Transverse colon (tissue), 4 donors: ENCODE results near the gene C12orf42. TPM values are rescaled to one million over a fixed set of nuclear protein-coding genes. Genes with fewer than 3 reads are reported as not detected.

Experiments used
- DNase-seq: peaks from one replicate; pipeline ENCODE4 v3.0.0-alpha.2; 2019
- H3K27ac ChIP-seq, 4 donors: fragments of 200-600 bp; sonication (generic); 2 replicates each; pipeline ENCODE4 v1.5.1; 2016 to 2018; ENCODE audit warnings: inconsistent platforms in 4 of 4
- H3K27me3 ChIP-seq: fragments of 200-600 bp; sonication (generic); 2 replicates; pipeline ENCODE4 v1.5.1; 2017; ENCODE audit warnings: inconsistent platforms
- H3K36me3 ChIP-seq, 4 donors: fragments of 200-600 bp; sonication (generic); 2 replicates each; pipeline ENCODE4 v1.5.1; 2017 to 2019; ENCODE audit warnings: inconsistent platforms in 4 of 4
- H3K4me1 ChIP-seq, 4 donors: fragments of 200-600 bp; sonication (generic); 2 replicates each; pipeline ENCODE4 v1.5.1; 2017 to 2020; ENCODE audit warnings: inconsistent platforms in 4 of 4
- H3K4me3 ChIP-seq, 4 donors: fragments of 200-600 bp; sonication (generic); 1 replicate in 1 of 4; 2 replicates in 3 of 4; pipeline versions ENCODE4 v1.5.1 to v1.6.1; 2017 to 2019; ENCODE audit warnings: inconsistent platforms in 4 of 4
- H3K9me3 ChIP-seq, 2 donors: fragments of 200-600 bp; sonication (generic); 2 replicates each; pipeline ENCODE4 v1.5.1; 2017 to 2019; ENCODE audit warnings: inconsistent platforms in 2 of 2
- CTCF ChIP-seq, 5 experiments: fragments of 200-600 bp in 3 of 5; fragments of 450-650 bp in 2 of 5; sonication (generic) in 3 of 5; IDR thresholded peaks; 1 replicate in 2 of 5; 2 replicates in 3 of 5; pipeline ENCODE4 v1.5.1; 2016 to 2017; ENCODE audit warnings: antibody characterized with exemption in 5 of 5, inconsistent platforms in 3 of 5, mild to moderate bottlenecking in 2 of 5, moderate library complexity in 1 of 5
- EP300 ChIP-seq: sonication (generic); formaldehyde crosslinking; IDR thresholded peaks from one replicate; pipeline ENCODE4 v1.6.1; 2017; ENCODE audit warnings: antibody characterized with exemption, low read depth
- POLR2A ChIP-seq: fragments of 450-650 bp; IDR thresholded peaks from one replicate; pipeline ENCODE4 v1.6.1; 2016; ENCODE audit warnings: antibody characterized with exemption, mild to moderate bottlenecking, moderate library complexity
- POLR2AphosphoS5 ChIP-seq, 3 donors: sonication (generic); formaldehyde crosslinking; IDR thresholded peaks; one replicate each; pipeline ENCODE4 v1.6.1; 2016; ENCODE audit warnings: antibody characterized with exemption in 3 of 3
- WGBS, 2 donors: methylation state at CpG; one replicate each; pipeline ENCODE4 v1.1.5; 2018; ENCODE audit warnings: low coverage in 1 of 2; 5-methylcytosine and 5-hydroxymethylcytosine counted together
- in situ Hi-C, 4 donors: fragments of 200-750 bp; cut with MboI; loops; one replicate each; pipeline versions ENCODE4 v1.15.0 to v1.15.1; 2017; ENCODE audit warnings: low sequenced_read_pairs in 3 of 4, low pct_ligation_motif_present in 1 of 4, low pct_unique_long_range_greater_than_20kb in 1 of 4
- intact Hi-C: fragments of 100-400 bp; cut with DNase I; formaldehyde crosslinking; loops from one replicate; pipeline ENCODE4 v1.15.1; 2023; ENCODE audit warnings: low total_unique reads
- total RNA-seq, 4 donors: library from RNA; depleted of rRNA; stranded (reverse); fragments of >200 nt; gene quantifications; one replicate each; pipeline ENCODE4 v1.1.0, GENCODE V29; 2016

The C12orf42 gene
- total RNA-seq, 4 donors from 2014 or later = 0.79 to 43.4 TPM; not detected in 2

DNA sequence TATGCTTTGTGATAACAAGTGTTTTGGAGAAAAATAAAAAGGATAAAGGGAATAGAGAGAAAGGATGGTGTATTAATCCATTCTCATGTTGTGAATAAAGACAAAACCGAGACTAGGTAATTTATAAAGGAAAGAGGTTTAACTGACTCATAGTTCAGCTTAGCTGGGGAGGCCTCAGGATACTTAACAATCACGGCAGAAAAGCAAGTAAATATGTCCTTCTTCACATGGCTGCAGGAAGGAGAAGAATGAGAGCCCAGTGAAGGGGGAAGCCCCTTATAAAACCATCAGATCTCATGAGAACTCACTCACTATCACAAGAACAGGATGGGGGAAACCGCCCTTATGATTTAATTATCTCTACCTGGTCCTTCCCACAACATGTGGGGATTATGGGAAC lies 18.1 kb upstream of the C12orf42 start:
- 64 to 92% methylated on average over 2 to 3 of the region's 3 CpGs for WGBS, 2 donors
- in situ Hi-C loops (no loop called here), intact Hi-C loops (no loop called here)
- H3K36me3 ChIP-seq = no peaks in the 10 kb centered on the region
- no peak overlapping the region for H3K4me3 ChIP-seq
- DNase-seq = no peak
- H3K4me1 ChIP-seq = no peaks in the 10 kb centered on the region
- H3K27ac ChIP-seq = no peak overlapping the region
- no peak for TF ChIP-seq POLR2AphosphoS5 (IDR thresholded peaks at IDR 0.05)
- no peak for TF ChIP-seq EP300
- no peak for TF ChIP-seq CTCF (IDR thresholded peaks at IDR 0.05)
- no peaks in the 10 kb centered on the region for H3K27me3 ChIP-seq
- no peaks in the 10 kb centered on the region for H3K9me3 ChIP-seq

DNA sequence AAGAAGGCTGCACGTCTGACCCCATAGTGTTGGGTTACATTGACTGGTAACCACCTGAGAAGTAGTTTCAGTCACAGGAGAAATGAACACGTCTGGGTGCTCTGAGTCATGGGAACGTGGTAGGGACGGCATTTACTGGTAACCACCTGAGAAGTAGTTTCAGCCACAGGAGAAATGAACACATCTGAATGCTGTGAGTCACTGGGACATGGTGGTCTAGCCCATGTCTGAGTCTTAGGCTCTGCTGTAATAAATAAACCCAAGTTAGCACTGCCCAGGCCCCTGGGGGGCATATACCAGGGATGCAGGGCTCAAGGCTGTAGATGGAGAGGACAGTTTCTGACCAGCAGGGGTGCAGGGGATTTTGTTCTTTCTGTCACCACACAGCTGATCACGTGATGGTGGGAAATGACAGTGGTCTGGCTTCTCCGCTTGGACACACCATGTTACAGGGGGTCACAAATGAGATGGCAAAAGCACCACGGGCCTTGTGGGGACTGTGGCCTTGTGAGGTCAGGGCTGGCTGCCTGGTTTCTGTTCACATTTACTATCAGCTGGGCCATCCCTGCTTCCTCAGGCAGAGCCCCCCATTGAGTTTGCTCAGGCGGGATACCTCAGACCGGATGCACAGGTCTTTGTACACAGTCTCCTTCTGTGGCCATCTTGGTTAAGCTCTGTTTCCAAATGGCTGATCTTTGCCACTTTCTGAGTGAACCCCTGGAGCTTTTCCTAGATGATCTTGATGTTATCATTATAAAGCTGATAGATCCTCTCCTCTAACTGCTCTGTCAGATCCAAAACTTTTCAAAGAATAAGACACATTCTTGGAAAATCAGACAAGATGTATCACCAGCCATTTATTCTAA lies 9.8 kb upstream of the C12orf42 start:
- Histone ChIP-seq H3K4me3 (no peak overlapping the region), H3K27me3 (no peaks in the 10 kb centered on the region), H3K27ac (no peak overlapping the region), H3K36me3 (no peaks in the 10 kb centered on the region), H3K9me3 (no peaks in the 10 kb centered on the region), H3K4me1 (no peaks in the 10 kb centered on the region)
- 68 to 89% methylated on average over 3 to 9 of the region's 9 CpGs for WGBS, 2 donors
- intact Hi-C loops = no loop called here
- in situ Hi-C loops = no loop called here
- TF ChIP-seq POLR2AphosphoS5 (IDR thresholded peaks at IDR 0.05) (no peak), CTCF (IDR thresholded peaks at IDR 0.05) (no peak)
- no peak for DNase-seq

- intact Hi-C loops (no loop called here), in situ Hi-C loops (no loop called here)
- Histone ChIP-seq H3K9me3 (no peaks in the 10 kb centered on the region), H3K27ac (no peak overlapping the region), H3K36me3 (no peaks in the 10 kb centered on the region), H3K4me1 (no peaks in the 10 kb centered on the region), H3K4me3 (no peak overlapping the region), H3K27me3 (no peaks in the 10 kb centered on the region)
- WGBS, 2 donors = 94% methylated on average over 7 of the region's 7 CpGs; no CpG with 5 or more reads in 1 of the 2 donors
- TF ChIP-seq CTCF (IDR thresholded peaks at IDR 0.05) (no peak), POLR2A (no peak), EP300 (no peak), POLR2AphosphoS5 (IDR thresholded peaks at IDR 0.05) (no peak)
- no peak for DNase-seq
These were observed 8.8 kb upstream of the C12orf42 start for GRCh38 chr12:103504606-103505005.

DNA sequence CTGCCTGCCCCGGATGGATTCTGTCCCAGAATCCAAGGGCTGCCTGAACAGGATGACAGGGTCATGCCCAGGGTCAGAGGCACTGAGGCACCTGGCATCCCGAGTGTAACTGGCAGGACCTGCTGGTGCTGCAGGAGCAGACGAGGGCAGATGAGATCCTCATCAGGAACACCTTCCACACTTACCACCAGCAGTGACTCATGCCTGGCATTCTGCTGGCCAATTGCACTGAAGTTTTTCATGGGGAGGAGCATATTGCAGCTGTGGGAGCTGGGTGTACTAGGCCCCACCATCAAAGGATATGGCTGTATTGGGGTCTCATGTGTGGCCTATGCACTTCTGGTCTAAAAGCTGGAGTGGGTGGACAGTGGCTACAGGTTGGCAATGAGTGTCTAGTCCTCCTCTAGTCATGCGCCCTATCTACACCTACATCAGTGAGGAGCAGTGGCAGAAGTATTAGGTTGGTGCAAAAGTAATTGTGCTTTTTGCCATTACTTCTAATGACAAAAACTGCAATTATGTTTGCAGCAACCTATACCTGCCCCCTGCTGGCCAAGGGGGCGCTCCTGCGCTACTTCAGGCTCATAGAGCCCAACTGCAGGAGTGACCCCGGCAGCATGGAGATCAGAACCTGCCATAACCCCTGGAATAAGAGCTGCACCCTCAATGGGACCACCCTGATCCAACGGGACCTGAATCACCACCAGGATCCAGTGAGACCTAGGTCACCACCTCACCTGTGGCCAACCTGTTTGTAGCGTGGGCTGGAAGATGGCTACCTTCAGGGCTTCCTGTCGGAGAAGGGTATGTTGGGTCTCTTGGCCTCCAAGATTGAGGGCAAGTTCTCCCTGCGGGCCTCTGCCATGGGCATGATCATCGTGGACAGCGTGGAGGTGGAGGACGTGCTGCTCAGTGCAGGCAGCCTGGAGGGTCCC lies 8.0 kb upstream of the C12orf42 start:
- intact Hi-C loops = no loop called here
- H3K9me3 ChIP-seq = no peaks in the 10 kb centered on the region
- H3K27ac ChIP-seq = no peak overlapping the region
- H3K27me3 ChIP-seq = no peaks in the 10 kb centered on the region
- H3K36me3 ChIP-seq = no peaks in the 10 kb centered on the region
- 71 to 82% methylated on average over 1 to 12 of the region's 14 CpGs for WGBS, 2 donors
- H3K4me1 ChIP-seq = no peaks in the 10 kb centered on the region
- in situ Hi-C loops = no loop called here
- H3K4me3 ChIP-seq = no peak overlapping the region
- TF ChIP-seq POLR2A = no peak
- no peak for TF ChIP-seq EP300
- peak; percentile 15 to 45 (median 38) for TF ChIP-seq CTCF (IDR thresholded peaks at IDR 0.05)
- DNase-seq = peak; percentile 37
